Measurements from ENCODE around the gene TSPAN9.

Gene TSPAN9

DNA sequence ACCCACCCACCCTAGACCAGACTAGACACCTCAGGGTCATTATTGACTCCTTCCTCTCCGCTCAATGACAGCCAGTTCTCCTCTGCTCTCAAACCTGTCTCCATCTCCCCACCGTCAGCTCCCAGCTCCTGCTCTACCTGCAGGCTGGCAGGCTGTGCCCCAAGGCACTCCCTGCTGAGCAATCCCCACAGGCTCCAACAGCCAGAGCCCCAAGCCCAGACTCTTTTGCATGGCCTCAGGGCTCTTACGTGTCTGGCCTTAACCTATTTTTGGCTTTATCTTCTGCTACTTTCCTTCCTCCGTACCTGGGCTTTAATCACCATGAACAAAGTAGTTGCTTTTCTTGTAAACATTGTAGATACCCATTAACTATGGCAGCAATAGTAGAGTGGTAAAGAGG is 250.9 kb downstream of the TSPAN9 start:
- Histone ChIP-seq H3K27me3 (ENCODE audit: control insufficient read depth, insufficient read depth, low read length) (no peaks in the 10 kb centered on the region), H3K36me3 (ENCODE audit: control insufficient read depth, insufficient read depth, low read length) (no peaks in the 10 kb centered on the region), H3K4me3 (ENCODE audit: low read depth, low read length) (no peak overlapping the region), H3K9me3 (ENCODE audit: control insufficient read depth, insufficient read depth, low read length) (no peaks in the 10 kb centered on the region), H3K9ac (ENCODE audit: low read depth, low read length) (no peak overlapping the region), H3K4me1 (ENCODE audit: control insufficient read depth, insufficient read depth, low read length) (peaks cover 2% of the 10 kb centered on the region)

DNA sequence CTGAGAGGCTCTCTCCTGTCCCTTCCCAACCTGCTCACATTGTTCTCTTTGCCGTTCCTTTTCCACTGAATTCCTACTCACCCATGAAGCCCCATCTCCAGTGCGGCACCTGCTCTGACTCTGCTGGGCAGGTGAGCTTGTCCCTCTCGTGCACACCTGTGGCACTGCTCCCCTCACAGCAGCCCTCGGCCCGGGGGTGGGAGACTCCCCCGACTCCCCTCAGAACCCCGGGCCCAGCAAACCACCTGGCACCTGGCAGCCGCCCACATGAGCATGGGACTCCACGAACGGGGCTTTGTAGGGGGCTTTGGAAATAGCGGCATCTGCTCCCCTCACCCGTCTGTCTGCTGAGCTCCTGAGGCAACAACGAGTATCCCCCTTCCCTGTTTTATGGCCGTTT is 251.4 kb downstream of the TSPAN9 start:
- no peaks in the 10 kb centered on the region for H3K27me3 ChIP-seq (ENCODE audit: control insufficient read depth, insufficient read depth, low read length)
- H3K9ac ChIP-seq (ENCODE audit: low read depth, low read length) = no peak overlapping the region
- H3K9me3 ChIP-seq (ENCODE audit: control insufficient read depth, insufficient read depth, low read length) = no peaks in the 10 kb centered on the region
- H3K36me3 ChIP-seq (ENCODE audit: control insufficient read depth, insufficient read depth, low read length) = no peaks in the 10 kb centered on the region
- peaks cover 2% of the 10 kb centered on the region for H3K4me1 ChIP-seq (ENCODE audit: control insufficient read depth, insufficient read depth, low read length)
- no peak overlapping the region for H3K4me3 ChIP-seq (ENCODE audit: low read depth, low read length)

DNA sequence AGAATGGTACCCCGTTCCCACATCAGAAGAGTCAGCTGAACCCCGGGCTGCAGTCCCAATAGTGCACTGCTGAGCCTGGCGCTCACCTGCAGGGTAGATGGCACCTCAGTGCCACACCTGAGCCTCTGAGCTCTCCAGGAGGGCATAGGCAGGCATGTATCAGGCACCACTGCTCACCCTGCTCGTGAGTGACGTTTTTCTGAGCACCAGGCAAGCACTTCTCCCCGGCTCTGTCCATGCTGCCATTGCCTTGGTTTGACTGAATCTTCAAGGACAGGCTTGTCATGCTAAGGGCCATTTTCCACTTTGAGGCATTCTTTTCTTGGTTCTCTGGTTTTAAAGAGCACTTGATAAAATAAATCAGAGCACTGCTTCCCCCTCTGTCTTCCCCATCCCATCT is 252.2 kb downstream of the TSPAN9 start:
- Histone ChIP-seq H3K36me3 (ENCODE audit: control insufficient read depth, insufficient read depth, low read length) (no peaks in the 10 kb centered on the region), H3K9ac (ENCODE audit: low read depth, low read length) (no peak overlapping the region), H3K4me1 (ENCODE audit: control insufficient read depth, insufficient read depth, low read length) (peaks cover 2% of the 10 kb centered on the region), H3K27me3 (ENCODE audit: control insufficient read depth, insufficient read depth, low read length) (no peaks in the 10 kb centered on the region), H3K4me3 (ENCODE audit: low read depth, low read length) (no peak overlapping the region), H3K9me3 (ENCODE audit: control insufficient read depth, insufficient read depth, low read length) (no peaks in the 10 kb centered on the region)

DNA sequence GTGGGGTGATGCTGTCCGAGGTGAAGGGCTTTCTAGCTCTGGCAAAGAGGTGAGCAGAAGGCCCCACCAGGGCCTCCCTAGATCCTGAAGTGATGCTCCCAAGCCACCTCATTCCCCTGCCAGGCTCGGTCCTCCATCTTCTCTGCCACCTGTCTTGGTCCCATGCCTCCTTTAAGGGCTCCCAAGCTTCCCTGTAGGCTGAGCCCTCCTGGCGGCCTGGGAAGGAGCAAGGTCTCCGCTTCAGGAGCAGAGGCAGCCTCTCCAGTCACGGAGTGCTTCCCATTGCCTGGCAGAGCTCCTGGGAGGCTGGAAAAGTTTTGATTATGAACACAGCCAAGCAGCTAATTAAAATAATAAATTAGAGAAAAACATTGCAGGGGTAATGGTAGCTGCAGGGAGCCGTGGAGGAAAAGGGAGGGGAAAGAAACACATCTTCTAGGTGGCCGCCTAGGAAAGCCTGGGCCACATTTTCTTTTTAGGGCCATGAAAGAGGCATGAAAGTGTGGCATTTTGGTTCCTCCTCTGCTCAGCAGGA is 253.9 kb downstream of the TSPAN9 start:
- H3K4me1 ChIP-seq (ENCODE audit: control insufficient read depth, insufficient read depth, low read length) = peaks cover 2% of the 10 kb centered on the region
- H3K36me3 ChIP-seq (ENCODE audit: control insufficient read depth, insufficient read depth, low read length) = no peaks in the 10 kb centered on the region
- no peaks in the 10 kb centered on the region for H3K27me3 ChIP-seq (ENCODE audit: control insufficient read depth, insufficient read depth, low read length)
- no peak overlapping the region for H3K9ac ChIP-seq (ENCODE audit: low read depth, low read length)
- H3K9me3 ChIP-seq (ENCODE audit: control insufficient read depth, insufficient read depth, low read length) = no peaks in the 10 kb centered on the region
- H3K4me3 ChIP-seq (ENCODE audit: low read depth, low read length) = no peak overlapping the region

DNA sequence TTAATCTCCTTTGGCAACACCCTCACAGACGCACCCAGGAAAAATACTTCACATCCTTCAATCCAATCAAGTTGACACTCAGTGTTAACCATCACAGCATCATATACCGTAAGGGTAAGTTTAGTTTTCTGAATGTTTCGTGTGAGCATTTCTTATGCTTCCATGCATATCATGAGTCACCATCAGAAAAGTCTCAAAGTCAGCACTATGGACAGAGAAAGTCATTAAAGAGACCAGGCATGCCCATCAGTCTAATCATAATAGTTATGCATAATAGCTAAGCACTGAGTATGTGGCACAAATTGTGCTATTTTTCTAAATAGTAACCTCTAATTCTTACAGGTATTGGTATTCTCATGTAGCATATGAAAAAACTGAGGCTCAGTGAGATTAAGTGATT is 255.0 kb downstream of the TSPAN9 start:
- Histone ChIP-seq H3K9ac (ENCODE audit: low read depth, low read length) (no peak overlapping the region), H3K4me1 (ENCODE audit: control insufficient read depth, insufficient read depth, low read length) (peaks cover 2% of the 10 kb centered on the region), H3K4me3 (ENCODE audit: low read depth, low read length) (no peak overlapping the region), H3K27me3 (ENCODE audit: control insufficient read depth, insufficient read depth, low read length) (no peaks in the 10 kb centered on the region), H3K36me3 (ENCODE audit: control insufficient read depth, insufficient read depth, low read length) (no peaks in the 10 kb centered on the region), H3K9me3 (ENCODE audit: control insufficient read depth, insufficient read depth, low read length) (no peaks in the 10 kb centered on the region)

DNA sequence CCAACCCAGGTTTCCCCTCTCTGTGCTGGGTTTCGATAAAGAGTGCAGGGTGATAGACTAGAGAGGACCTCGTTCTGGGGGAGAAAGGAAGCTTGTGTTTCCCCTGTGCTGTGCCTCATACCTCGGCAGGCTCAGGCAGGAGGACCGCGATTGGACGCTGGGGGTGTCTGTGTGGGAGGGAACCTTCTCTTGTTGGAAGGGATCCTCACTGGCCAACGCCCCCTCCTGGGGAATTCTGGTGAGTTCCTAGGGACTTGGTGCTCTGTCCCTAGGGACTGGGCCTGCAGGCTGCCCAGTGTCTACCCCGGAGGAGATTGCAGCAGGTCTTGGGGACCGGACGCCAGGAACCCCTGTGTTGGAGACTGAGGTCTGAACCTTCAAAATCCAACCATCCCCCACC is 256.4 kb downstream of the TSPAN9 start:
- Histone ChIP-seq H3K9ac (ENCODE audit: low read depth, low read length) (no peak overlapping the region), H3K27me3 (ENCODE audit: control insufficient read depth, insufficient read depth, low read length) (no peaks in the 10 kb centered on the region), H3K4me1 (ENCODE audit: control insufficient read depth, insufficient read depth, low read length) (peaks cover 2% of the 10 kb centered on the region), H3K4me3 (ENCODE audit: low read depth, low read length) (no peak overlapping the region), H3K9me3 (ENCODE audit: control insufficient read depth, insufficient read depth, low read length) (no peaks in the 10 kb centered on the region), H3K36me3 (ENCODE audit: control insufficient read depth, insufficient read depth, low read length) (no peaks in the 10 kb centered on the region)

DNA sequence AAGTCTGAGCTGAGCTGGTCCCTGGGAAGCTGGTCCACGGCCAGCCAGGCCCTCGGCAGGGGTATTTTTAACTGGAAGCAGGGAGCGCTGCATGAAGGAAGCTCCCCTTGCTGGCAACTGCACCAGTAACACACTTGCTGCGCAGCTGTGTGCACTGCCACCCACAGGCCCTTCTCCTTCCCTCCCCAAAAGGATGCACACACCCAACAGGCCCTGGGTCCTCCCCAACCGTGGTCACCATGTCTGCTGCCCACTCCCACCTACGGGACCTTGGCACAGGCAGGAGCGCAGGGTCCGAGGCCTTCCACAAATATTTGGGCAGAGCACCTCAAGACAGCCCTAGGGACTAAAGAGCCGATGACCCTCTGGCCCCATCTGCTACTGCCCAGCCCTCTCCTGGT is 256.8 kb downstream of the TSPAN9 start:
- H3K27me3 ChIP-seq (ENCODE audit: control insufficient read depth, insufficient read depth, low read length) = no peaks in the 10 kb centered on the region
- no peak overlapping the region for H3K9ac ChIP-seq (ENCODE audit: low read depth, low read length)
- no peak overlapping the region for H3K4me3 ChIP-seq (ENCODE audit: low read depth, low read length)
- H3K36me3 ChIP-seq (ENCODE audit: control insufficient read depth, insufficient read depth, low read length) = no peaks in the 10 kb centered on the region
- peaks cover 2% of the 10 kb centered on the region for H3K4me1 ChIP-seq (ENCODE audit: control insufficient read depth, insufficient read depth, low read length)
- no peaks in the 10 kb centered on the region for H3K9me3 ChIP-seq (ENCODE audit: control insufficient read depth, insufficient read depth, low read length)

DNA sequence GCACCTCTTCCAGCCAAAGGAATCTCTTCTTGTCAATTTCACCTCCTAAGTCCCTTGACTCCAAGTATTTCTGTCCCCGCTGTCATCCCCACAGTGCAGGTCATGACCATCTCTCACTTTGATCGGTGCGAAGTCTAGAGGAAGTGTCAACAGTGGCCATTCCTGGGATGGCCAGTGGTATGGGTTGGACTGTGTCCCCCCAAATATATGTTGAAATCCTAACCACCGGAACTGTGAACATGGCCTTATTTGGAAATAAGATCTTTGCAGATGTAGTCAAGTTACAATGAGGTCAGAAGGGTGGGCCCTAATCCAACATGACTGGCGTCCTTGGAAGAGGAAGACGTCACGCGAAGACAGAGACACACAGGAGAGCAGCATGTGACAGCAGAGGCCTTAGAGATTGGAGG is 257.9 kb downstream of the TSPAN9 start:
- H3K36me3 ChIP-seq (ENCODE audit: control insufficient read depth, insufficient read depth, low read length) = no peaks in the 10 kb centered on the region
- no peaks in the 10 kb centered on the region for H3K4me1 ChIP-seq (ENCODE audit: control insufficient read depth, insufficient read depth, low read length)
- no peak overlapping the region for H3K4me3 ChIP-seq (ENCODE audit: low read depth, low read length)

More for the DNA sequence above, 257.9 kb downstream of the TSPAN9 start:
- Histone ChIP-seq H3K27me3 (ENCODE audit: control insufficient read depth, insufficient read depth, low read length) (no peaks in the 10 kb centered on the region), H3K9ac (ENCODE audit: low read depth, low read length) (no peak overlapping the region), H3K9me3 (ENCODE audit: control insufficient read depth, insufficient read depth, low read length) (no peaks in the 10 kb centered on the region)

Measured in iPS-15b (cell line).